K562 (cell line): ENCODE results near the gene AIDA. TPM values are rescaled to one million over a fixed set of nuclear protein-coding genes. Genes with fewer than 3 reads are reported as not detected.
"Not testable (repeated sequence)": the region's sequence is repeated elsewhere in the genome, so short reads cannot be mapped to it uniquely, and the experiment has no call there.

Experiments
- ATAC-seq: fragments of 200-7000 bp; cut with Tn5 transposase; 3 replicates; pipeline ENCODE4 v1.9.1; 2020; ENCODE audit warnings: moderate library complexity
- BruUV-seq: library from RNA; stranded (reverse); fragments of 400-500 nt; replicated peaks from 2 replicates; lab custom pipeline; 2021; lab: Mats Ljungman, UMichigan
- CTCF ChIA-PET: fragments of 300-600 bp; formaldehyde crosslinking; extraction: SDS; loops from one replicate; lab custom pipeline; 2021; ENCODE audit warnings: low intra/inter-chr PET ratio; lab: Yijun Ruan, JAX
- POLR2A ChIA-PET: fragments of 300-600, 350-650 bp; sonication (Branson Sonifier 250); formaldehyde crosslinking; extraction: SDS; loops from one replicate; lab custom pipeline; 2021; ENCODE audit warnings: antibody characterized with exemption, inconsistent platforms; lab: Yijun Ruan, JAX
- DNase-seq, 4 experiments: peaks; one replicate each; pipeline versions ENCODE4 v3.0.0 to v3.0.0-alpha.2; 2011 to 2018; ENCODE audit warnings: low spot score in 3 of 4, mixed read lengths in 3 of 4; ENCODE audit errors: extremely low read depth in 1 of 4
- FAIRE-seq: peaks from 2 replicates; lab custom pipeline; 2011; peaks lifted over from hg19 to GRCh38; lab: Jason Lieb, UNC
- H2AFZ ChIP-seq: 2 replicates; pipeline ENCODE4 v1.6.0; 2011; ENCODE audit warnings: low read depth, low read length, control low read depth, inconsistent platforms
- H3K27ac ChIP-seq: fragments of 200-600 bp; 3 replicates; pipeline ENCODE4 v1.8.0; 2011; ENCODE audit warnings: low read depth, mild to moderate bottlenecking, control low read depth, inconsistent platforms, low read length, moderate library complexity, mixed read lengths; ENCODE audit errors: extremely low read depth
- H3K27me3 ChIP-seq, 2 experiments: fragments of 300-600 bp in 1 of 2; 2 replicates in 1 of 2; 3 replicates in 1 of 2; pipeline versions ENCODE4 v1.6.0 to v1.8.0; 2011; ENCODE audit warnings: inconsistent platforms in 2 of 2, low read length in 2 of 2, mild to moderate bottlenecking in 1 of 2, mixed read lengths in 1 of 2, moderate library complexity in 1 of 2; ENCODE audit not compliant: control insufficient read depth in 2 of 2, insufficient read depth in 2 of 2
- H3K36me3 ChIP-seq: fragments of 300-600 bp; 3 replicates; pipeline ENCODE4 v1.8.0; 2011; ENCODE audit warnings: mild to moderate bottlenecking, low read length, inconsistent platforms; ENCODE audit not compliant: control insufficient read depth, insufficient read depth
- H3K4me1 ChIP-seq, 2 experiments: fragments of 200-600 bp in 1 of 2; replicated peaks in 1 of 2; 2 replicates in 1 of 2; 3 replicates in 1 of 2; pipeline versions ENCODE4 v1.5.1 to v1.8.0; 2011; ENCODE audit warnings: inconsistent platforms in 2 of 2, low read length in 2 of 2, mild to moderate bottlenecking in 1 of 2, mixed read lengths in 1 of 2, moderate library complexity in 1 of 2; ENCODE audit not compliant: control insufficient read depth in 2 of 2, insufficient read depth in 2 of 2
- H3K4me2 ChIP-seq: 2 replicates; pipeline ENCODE4 v1.6.1; 2011; ENCODE audit warnings: low read length, control low read depth, inconsistent platforms, mixed read lengths; ENCODE audit not compliant: insufficient read depth
- H3K4me3 ChIP-seq: fragments of 200-600 bp; sonication (generic), shearing (Covaris generic); 2 replicates; pipeline ENCODE4 v1.5.1; 2016; ENCODE audit warnings: control low read depth, inconsistent platforms
- H3K79me2 ChIP-seq: fragments of 200-600 bp; 3 replicates; pipeline ENCODE4 v1.8.0; 2011; ENCODE audit warnings: low read length, inconsistent platforms; ENCODE audit not compliant: control insufficient read depth, insufficient read depth
- H3K9ac ChIP-seq, 2 experiments: 2 replicates each; pipeline versions ENCODE4 v1.6.0 to v1.6.1; 2011; ENCODE audit warnings: low read depth in 2 of 2, low read length in 2 of 2, control low read depth in 1 of 2, inconsistent platforms in 1 of 2, mild to moderate bottlenecking in 1 of 2, mixed read lengths in 1 of 2; ENCODE audit not compliant: insufficient read depth in 1 of 2
- H3K9me1 ChIP-seq: one replicate; pipeline ENCODE4 v1.6.0; 2011; ENCODE audit warnings: inconsistent platforms, mild to moderate bottlenecking, low read length, moderate library complexity; ENCODE audit not compliant: control insufficient read depth, insufficient read depth
- H3K9me3 ChIP-seq: replicated peaks from 2 replicates; pipeline ENCODE4 v1.5.1; 2011; ENCODE audit warnings: low read depth, low read length, inconsistent platforms; ENCODE audit not compliant: control insufficient read depth, insufficient read depth
- H4K20me1 ChIP-seq: replicated peaks from 2 replicates; pipeline ENCODE4 v1.6.1; 2011; ENCODE audit warnings: low read length, inconsistent platforms, mixed read lengths; ENCODE audit not compliant: control insufficient read depth, insufficient read depth
- CEBPB ChIP-seq: fragments of 450-650 bp; IDR thresholded peaks from 2 replicates; pipeline ENCODE4 v1.6.1; 2016; ENCODE audit warnings: missing genetic modification characterization, missing compliant biosample characterization
- CEBPG ChIP-seq, 3 experiments: fragments of 200-800 bp in 1 of 3; sonication (Bioruptor generic) in 1 of 3; sonication (generic) in 1 of 3; formaldehyde crosslinking in 1 of 3; IDR thresholded peaks in 2 of 3; conservative IDR thresholded peaks in 1 of 3; 2 replicates each; pipeline versions ENCODE4 v1.6.1 to v1.8.0; 2016 to 2022; ENCODE audit warnings: missing compliant biosample characterization in 2 of 3, missing genetic modification characterization in 2 of 3, mild to moderate bottlenecking in 1 of 3, missing genetic modification reagents in 1 of 3
- HDAC2 ChIP-seq: fragments of 450-650 bp; IDR thresholded peaks from 2 replicates; pipeline ENCODE4 v1.6.1; 2016; ENCODE audit warnings: mild to moderate bottlenecking
- MBD2 ChIP-seq: sonication (generic); IDR thresholded peaks from 2 replicates; pipeline ENCODE4 v1.6.1; 2016; ENCODE audit warnings: low read depth, borderline replicate concordance
- RFX1 ChIP-seq: fragments of 450-650 bp; IDR thresholded peaks from 2 replicates; pipeline ENCODE4 v1.6.1; 2016; ENCODE audit warnings: mild to moderate bottlenecking, moderate library complexity
- TAL1 ChIP-seq: fragments of 450-650 bp; IDR thresholded peaks from 2 replicates; pipeline ENCODE4 v1.6.1; 2016; ENCODE audit warnings: mild to moderate bottlenecking
- ZNF146 ChIP-seq: IDR thresholded peaks from one replicate; pipeline ENCODE4 v1.6.1; 2018; ENCODE audit warnings: missing compliant biosample characterization; ENCODE audit not compliant: unreplicated experiment
- WGBS: fragments of 100-300 bp; shearing (Covaris generic); methylation state at CpG from one replicate; pipeline ENCODE4 v1.1.6; 2016; ENCODE audit warnings: low coverage, mixed read lengths; ENCODE audit not compliant: insufficient coverage; ENCODE audit errors: missing lambda C conversion rate; 5-methylcytosine and 5-hydroxymethylcytosine counted together
- in situ Hi-C: fragments of 300-500 bp; cut with MboI; formaldehyde crosslinking; loops from 4 replicates; pipeline ENCODE4 v1.15.0; 2018; ENCODE audit warnings: inconsistent platforms, mixed read lengths
- intact Hi-C: fragments of 100-400 bp; cut with micrococcal nuclease; formaldehyde crosslinking; loops from 2 replicates; pipeline ENCODE4 v1.14.2; 2022
- polyA plus RNA-seq, 8 experiments: library from polyadenylated mRNA; depleted of rRNA in 4 of 8; stranded (reverse) in 5 of 8; unstranded in 3 of 8; fragments of >200 nt; fragmentation: Nextera tagmentation in 2 of 8; fragmentation: Illumina TruSeq in 1 of 8; extraction: Ambion mirVana in 2 of 8; extraction: Trizol in 1 of 8; gene quantifications; 2 replicates each; pipeline versions ENCODE4 v1.2.1 to v1.2.3, GENCODE V29; 2011 to 2014; ENCODE audit warnings: inconsistent platforms in 1 of 8, missing spikeins in 1 of 8
- total RNA-seq, 7 experiments: library from RNA; depleted of rRNA in 6 of 7; stranded (reverse); fragments of >200 nt in 6 of 7; fragmentation: Illumina TruSeq in 2 of 7; extraction: Trizol in 2 of 7; gene quantifications; 2 replicates each; pipeline versions ENCODE4 v1.2.1 to v1.2.3, GENCODE V29; 2011 to 2021; ENCODE audit warnings: low replicate concordance in 1 of 7
- TF ChIP-seq, protein P1 (sequence below): IDR thresholded peaks from 2 replicates; pipeline ENCODE4 v1.6.1; 2016; ENCODE audit warnings: missing genetic modification characterization, missing compliant biosample characterization

AIDA gene
- total and polyA plus RNA-seq, 9 of the 15 experiments (the other 6 are each of a cell fraction or from before 2014, with no cell fraction given): 18.2 to 77.9 (median 24.9) TPM

DNA sequence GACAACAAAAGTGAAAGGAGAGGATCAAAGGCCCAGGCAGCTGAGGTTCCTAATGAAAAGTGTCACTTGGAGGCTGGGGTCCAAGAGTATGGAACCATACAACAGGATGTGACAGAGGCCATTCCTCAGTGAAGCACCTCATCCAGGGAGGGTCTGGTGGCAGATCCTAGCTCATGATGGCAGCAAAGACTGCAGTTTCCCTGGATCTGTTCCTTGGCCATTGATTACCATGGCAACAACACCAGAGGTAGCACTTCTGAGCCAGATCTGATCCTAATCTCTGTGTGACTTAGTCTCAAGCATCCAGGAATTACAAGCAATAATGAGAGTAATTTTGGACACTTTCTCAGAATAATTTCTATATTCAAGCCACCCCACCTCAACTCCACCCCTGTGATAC lies 37.6 kb upstream of the AIDA start:
- in situ Hi-C loops (no loop called here), intact Hi-C loops (no loop called here)
- Histone ChIP-seq H3K4me2 (no peak overlapping the region), H3K79me2 (no peaks in the 10 kb centered on the region), H3K36me3 (no peaks in the 10 kb centered on the region), H2AFZ (no peak overlapping the region), H3K4me3 (no peak overlapping the region), H3K9me3 (no peaks in the 10 kb centered on the region), H4K20me1 (no peaks in the 10 kb centered on the region), H3K27me3 (peaks cover 0 to 9% of the 10 kb centered on the region in 2 experiments; a peak in 4 of 5 replicates), H3K9me1 (no peaks in the 10 kb centered on the region), H3K9ac (no peak overlapping the region), H3K27ac (no peak overlapping the region), H3K4me1 (no peaks in the 10 kb centered on the region)
- FAIRE-seq (no peak), DNase-seq (peak in 1 of 4 experiments; percentile 13), ATAC-seq (no peak)
- CTCF ChIA-PET: no interaction called here
- TF ChIP-seq HDAC2 (no peak), MBD2 (no peak), ZNF146 (no peak), RFX1 (peak; percentile 66), TAL1 (no peak)
- BruUV-seq: no TSS peak
- POLR2A ChIA-PET: no interaction called here

DNA sequence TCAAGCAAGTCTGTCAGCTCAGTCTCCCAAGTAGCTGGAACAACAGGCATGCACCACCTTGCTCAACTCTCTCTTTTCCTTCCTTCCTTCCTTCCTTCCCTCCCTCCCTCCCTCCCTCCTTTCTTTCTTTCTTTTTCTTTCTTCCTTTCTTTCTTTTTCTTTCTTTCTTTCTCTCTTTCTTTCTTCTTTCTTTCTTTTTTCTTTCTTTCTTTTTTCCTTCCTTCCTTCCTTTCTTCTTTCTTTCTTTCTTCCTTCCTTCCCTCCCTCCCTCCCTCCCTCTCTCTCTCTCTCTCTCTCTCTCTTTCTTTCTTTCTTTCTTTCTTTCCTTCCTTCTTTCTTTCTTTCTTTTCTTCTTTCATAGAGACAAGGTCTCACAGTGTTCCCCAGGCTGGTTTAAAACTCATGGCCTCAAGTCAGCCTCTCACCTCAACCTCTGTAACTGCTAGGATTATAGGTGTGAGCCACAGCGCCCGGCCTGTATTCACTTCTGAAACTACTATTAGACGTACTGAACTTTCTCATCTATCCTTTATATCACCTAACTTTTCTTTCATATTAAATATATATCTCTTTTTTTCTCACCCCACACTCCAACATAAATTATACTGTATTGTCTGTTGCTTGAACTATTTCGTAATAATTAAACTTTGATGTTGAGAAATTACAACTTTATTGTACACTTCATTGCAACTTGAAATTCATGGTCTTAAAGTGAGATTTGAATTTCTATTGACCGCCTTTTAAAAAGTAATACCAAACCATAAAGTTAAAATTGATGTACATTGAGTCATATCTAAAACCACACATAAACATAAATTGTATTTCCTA lies 29.6 kb upstream of the AIDA start:
- TF ChIP-seq, protein P1, sequence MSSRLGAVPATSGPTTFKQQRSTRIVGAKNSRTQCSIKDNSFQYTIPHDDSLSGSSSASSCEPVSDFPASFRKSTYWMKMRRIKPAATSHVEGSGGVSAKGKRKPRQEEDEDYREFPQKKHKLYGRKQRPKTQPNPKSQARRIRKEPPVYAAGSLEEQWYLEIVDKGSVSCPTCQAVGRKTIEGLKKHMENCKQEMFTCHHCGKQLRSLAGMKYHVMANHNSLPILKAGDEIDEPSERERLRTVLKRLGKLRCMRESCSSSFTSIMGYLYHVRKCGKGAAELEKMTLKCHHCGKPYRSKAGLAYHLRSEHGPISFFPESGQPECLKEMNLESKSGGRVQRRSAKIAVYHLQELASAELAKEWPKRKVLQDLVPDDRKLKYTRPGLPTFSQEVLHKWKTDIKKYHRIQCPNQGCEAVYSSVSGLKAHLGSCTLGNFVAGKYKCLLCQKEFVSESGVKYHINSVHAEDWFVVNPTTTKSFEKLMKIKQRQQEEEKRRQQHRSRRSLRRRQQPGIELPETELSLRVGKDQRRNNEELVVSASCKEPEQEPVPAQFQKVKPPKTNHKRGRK (tag): peak; percentile 94
- H3K36me3 ChIP-seq; H3K9me1 ChIP-seq; H3K27ac ChIP-seq; in situ Hi-C loops; H3K9ac ChIP-seq; H3K4me2 ChIP-seq; H3K4me3 ChIP-seq; H2AFZ ChIP-seq; CTCF ChIA-PET; BruUV-seq; ATAC-seq; H3K79me2 ChIP-seq; intact Hi-C loops; FAIRE-seq; DNase-seq; H4K20me1 ChIP-seq; H3K4me1 ChIP-seq; H3K9me3 ChIP-seq; TF ChIP-seq CEBPG (CRISPR knock-in tag; IDR thresholded peaks at IDR 0.05): not testable (repeated sequence)
- TF ChIP-seq CEBPG (tag; conservative IDR thresholded peaks at IDR 0.05 in 1 of 2, IDR thresholded peaks at IDR 0.05 in 1 of 2) (peak; percentile 30 to 81; a peak in 2 of 4 replicates), CEBPB (peak; percentile 76)
- POLR2A ChIA-PET: interaction anchor here (0.7 kb wide), 1 partner anchor 9 kb away, joined by 3 read pairs; no protein-coding TSS in a partner anchor
- WGBS: 0% methylated on average over 5 of the region's 5 CpGs
- peaks cover 2 to 14% of the 10 kb centered on the region in 2 experiments; a peak in 3 of 5 replicates for H3K27me3 ChIP-seq
